ENCODE data around the gene TDP1.

GRCh38 chr14:89957376-89957775 lies 1.6 kb downstream of the TDP1 start:
- no peak for TF ChIP-seq CTCF (conservative IDR thresholded peaks at IDR 0.05; ENCODE audit: low read depth, low read length)
- TF ChIP-seq EZH2 (IDR thresholded peaks at IDR 0.05; ENCODE audit: low read length, unreplicated experiment), result no peak

All from PC-3 (cell line).